Fibroblast of peridontal ligament (primary cell): ENCODE measurements around the gene MANSC4.
A peak's percentile ranks its signal among the peaks of the same experiment; 100 is the strongest.
"Not testable (repeated sequence)": the region's sequence is repeated elsewhere in the genome, so short reads cannot be mapped to it uniquely, and the experiment has no call there.

Experiments
- DNase-seq: peaks from one replicate; pipeline ENCODE4 v3.0.0-alpha.2; 2010; ENCODE audit errors: extremely low read depth

MANSC4 gene

GRCh38 chr12:27751386-27752047 is 28.5 kb downstream of the MANSC4 start:
- DNase-seq = no peak

GRCh38 chr12:27747111-27747820 is 32.8 kb downstream of the MANSC4 start:
- no peak for DNase-seq

GRCh38 chr12:27745734-27746133 is 34.3 kb downstream of the MANSC4 start:
- DNase-seq = not testable (repeated sequence)

GRCh38 chr12:27743601-27744000 is 36.4 kb downstream of the MANSC4 start:
- DNase-seq = no peak

GRCh38 chr12:27734321-27734720 is 45.7 kb downstream of the MANSC4 start:
- not testable (repeated sequence) for DNase-seq

- no peak for DNase-seq
These were observed 46.2 kb downstream of the MANSC4 start for GRCh38 chr12:27733791-27734190.

GRCh38 chr12:27733052-27733656 is 46.9 kb downstream of the MANSC4 start:
- DNase-seq = peak; percentile 60

- no peak for DNase-seq
These were observed 47.8 kb downstream of the MANSC4 start for GRCh38 chr12:27732281-27732680.

- DNase-seq = no peak
These were observed 49.9 kb downstream of the MANSC4 start for GRCh38 chr12:27730097-27730588.

- DNase-seq = no peak
These were observed 56.8 kb downstream of the MANSC4 start for GRCh38 chr12:27723212-27723611.
